ENCODE results near the gene ARHGAP25.

DNA sequence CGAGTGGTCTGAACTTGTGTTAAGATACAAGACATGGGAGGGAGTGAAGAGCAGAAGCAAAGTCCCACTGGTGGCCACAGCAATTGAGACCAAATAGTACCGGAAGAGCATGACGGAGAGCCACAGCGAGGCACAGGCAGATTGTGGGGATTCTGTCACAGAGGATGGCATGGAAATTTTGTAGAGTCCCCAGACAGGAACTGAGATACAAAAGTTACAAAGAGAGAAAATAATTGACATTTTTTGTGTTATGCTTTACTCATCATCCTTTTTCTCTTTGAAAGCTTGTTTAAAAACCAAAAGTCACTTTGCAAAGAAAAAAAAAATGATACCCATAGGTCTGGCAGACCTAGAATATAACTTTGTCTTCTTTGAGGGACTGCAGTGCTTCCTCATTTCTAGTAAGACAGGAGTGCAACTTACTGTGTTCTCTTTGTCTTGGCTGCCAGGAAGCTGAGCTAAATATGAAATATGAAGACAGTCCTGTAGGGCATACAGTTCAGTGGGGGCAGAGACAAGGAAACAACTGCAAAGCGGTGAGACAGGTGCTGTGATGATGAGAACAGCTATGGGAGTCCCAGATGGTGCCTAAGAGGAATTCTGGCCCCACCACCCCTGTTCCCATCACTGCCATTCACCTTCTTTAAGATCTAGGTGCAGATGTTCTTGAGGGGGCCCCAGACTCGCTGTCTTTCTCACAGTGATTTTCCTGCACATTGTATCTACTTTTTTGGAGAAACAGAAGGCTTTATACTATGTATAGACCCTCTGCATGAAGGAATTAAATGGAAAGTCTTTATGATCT lies 5.2 kb downstream of the ARHGAP25 start:
- TF ChIP-seq EZH2 (IDR thresholded peaks at IDR 0.05) (no peak), POLR2AphosphoS5 (IDR thresholded peaks at IDR 0.05; ENCODE audit: borderline replicate concordance, low read depth, low read length) (no peak), FOXP2 (optimal IDR thresholded peaks at IDR 0.05; ENCODE audit: control extremely low read depth, extremely low read length, insufficient read depth) (no peak)

All from SK-N-MC (cell line).